Measurements from ENCODE around the gene SYT9. TPM values are rescaled to one million over a fixed set of nuclear protein-coding genes. Genes with fewer than 3 reads are reported as not detected.

The SYT9 gene
- total and polyA plus RNA-seq, 10 of the 15 experiments (the other 5 are each of a cell fraction or from before 2014, with no cell fraction given): 0.03 TPM; not detected in 9

GRCh38 chr11:7299393-7299792 lies 47.7 kb downstream of the SYT9 start:
- in situ Hi-C loops (cut with MboI) (no loop called here), intact Hi-C loops (cut with micrococcal nuclease; ENCODE audit: unreplicated experiment) (no loop called here)
- ChIA-PET RAD21 (ENCODE audit: unreplicated experiment) (no interaction called here), CTCF (interaction anchor here (1.0 kb wide), 1 partner anchor 143 kb away, joined by 3 read pairs; no protein-coding TSS in a partner anchor), SMC1A (ENCODE audit: uncharacterized antibody, unreplicated experiment) (no interaction called here), POLR2A (no interaction called here)
- Histone ChIP-seq H3K4me1 (ENCODE audit: control insufficient read depth, insufficient read depth, low read length) (no peaks in the 10 kb centered on the region), H3K4me2 (ENCODE audit: control insufficient read depth, insufficient read depth) (no peak overlapping the region), H3K9me3 (replicated peaks; ENCODE audit: control insufficient read depth, insufficient read depth, low read length) (no peaks in the 10 kb centered on the region), H3K27ac (ENCODE audit: control insufficient read depth, insufficient read depth) (no peak overlapping the region), H4K20me1 (ENCODE audit: control insufficient read depth, insufficient read depth) (no peaks in the 10 kb centered on the region), H3K27me3 (replicated peaks in 1 of 2; ENCODE audit: control insufficient read depth in 2 of 2, insufficient read depth in 2 of 2, low read length in 1 of 2) (no peaks in the 10 kb centered on the region; a peak in 1 of 4 replicates), H3K36me3 (ENCODE audit: control insufficient read depth in 2 of 2, insufficient read depth in 2 of 2, low read length in 1 of 2) (no peaks in the 10 kb centered on the region), H3K9ac (ENCODE audit: control insufficient read depth, insufficient read depth, low read length) (no peak overlapping the region), H3K79me2 (ENCODE audit: control insufficient read depth, insufficient read depth, low read length) (no peaks in the 10 kb centered on the region), H3K4me3 (no peak overlapping the region), H2AFZ (ENCODE audit: control insufficient read depth, low read depth, low read length) (no peak overlapping the region)
- WGBS (ENCODE audit: insufficient coverage, insufficient replicate concordance, low lambda C conversion rate, missing lambda C conversion rate): 32% methylated on average over 3 of the region's 3 CpGs
- no TSS peak for BruUV-seq (replicated peaks)
- FAIRE-seq: no peak
- no peak for ATAC-seq
- DNase-seq (ENCODE audit: low read depth, low spot score): no peak
- no peak for TF ChIP-seq RFX5 (IDR thresholded peaks at IDR 0.05; ENCODE audit: low read depth, low read length)
- no peak for TF ChIP-seq ZNF24 (IDR thresholded peaks at IDR 0.05)
- no peak for TF ChIP-seq RUNX3 (IDR thresholded peaks at IDR 0.05; ENCODE audit: low read length)
- no peak for TF ChIP-seq CBX3 (IDR thresholded peaks at IDR 0.05; ENCODE audit: borderline replicate concordance, low read depth)
- TF ChIP-seq STAT3 (IDR thresholded peaks at IDR 0.05; ENCODE audit: low read depth, low read length): no peak
- no peak for TF ChIP-seq USF2 (IDR thresholded peaks at IDR 0.05; ENCODE audit: borderline replicate concordance, low read depth, low read length)
- TF ChIP-seq JUND (IDR thresholded peaks at IDR 0.05; ENCODE audit: low read depth, low read length): no peak
- TF ChIP-seq NFXL1 (IDR thresholded peaks at IDR 0.05; ENCODE audit: borderline replicate concordance): no peak
- TF ChIP-seq RB1 (IDR thresholded peaks at IDR 0.05; ENCODE audit: borderline replicate concordance): no peak

Data from GM12878 (cell line).